GM12878 (cell line): ENCODE data around the gene CDC16. TPM values are rescaled to one million over a fixed set of nuclear protein-coding genes. Genes with fewer than 3 reads are reported as not detected.

Source experiments
- ATAC-seq: fragments of 200-7000 bp; cut with Tn5 transposase; 3 replicates; pipeline ENCODE4 v1.9.1; 2020; ENCODE audit warnings: mild to moderate bottlenecking, moderate library complexity
- BruUV-seq: library from RNA; stranded (reverse); fragments of 400-500 nt; replicated peaks from 2 replicates; lab custom pipeline; 2021; lab: Mats Ljungman, UMichigan
- CTCF ChIA-PET: fragments of 300-600 bp; sonication (Branson Sonifier 250); formaldehyde crosslinking; extraction: SDS; loops from one replicate; lab custom pipeline; 2021; ENCODE audit warnings: inconsistent platforms; lab: Yijun Ruan, JAX
- POLR2A ChIA-PET: fragments of 350-600 bp; formaldehyde crosslinking; extraction: SDS; loops from one replicate; lab custom pipeline; 2021; ENCODE audit warnings: inconsistent platforms; lab: Charles Lee
- RAD21 ChIA-PET: fragments of 300-600 bp; sonication (Branson Sonifier 250); formaldehyde crosslinking; loops from one replicate; lab custom pipeline; 2023; ENCODE audit warnings: antibody characterized with exemption; ENCODE audit not compliant: unreplicated experiment; lab: Charles Lee
- SMC1A ChIA-PET: fragments of 300-600 bp; sonication (Branson Sonifier 250); formaldehyde crosslinking; loops from one replicate; lab custom pipeline; 2023; ENCODE audit not compliant: unreplicated experiment, uncharacterized antibody; lab: Charles Lee
- DNase-seq: peaks from one replicate; pipeline ENCODE4 v3.0.0-alpha.2; 2011; ENCODE audit warnings: low read depth, low spot score
- FAIRE-seq: peaks from 3 replicates; lab custom pipeline; 2011; peaks lifted over from hg19 to GRCh38; lab: Jason Lieb, UNC
- H2AFZ ChIP-seq: 2 replicates; pipeline ENCODE4 v1.6.0; 2011; ENCODE audit warnings: low read depth, low read length, control low read depth; ENCODE audit not compliant: control insufficient read depth
- H3K27ac ChIP-seq: 2 replicates; pipeline ENCODE4 v1.5.1; 2011; ENCODE audit warnings: control low read depth; ENCODE audit not compliant: control insufficient read depth, insufficient read depth
- H3K27me3 ChIP-seq, 2 experiments: replicated peaks in 1 of 2; 2 replicates each; pipeline versions ENCODE4 v1.6.0 to v1.6.1; 2011; ENCODE audit warnings: low read length in 1 of 2; ENCODE audit not compliant: control insufficient read depth in 2 of 2, insufficient read depth in 2 of 2
- H3K36me3 ChIP-seq, 2 experiments: 2 replicates each; pipeline ENCODE4 v1.5.1; 2011; ENCODE audit warnings: low read length in 1 of 2; ENCODE audit not compliant: control insufficient read depth in 2 of 2, insufficient read depth in 2 of 2
- H3K4me1 ChIP-seq: 2 replicates; pipeline ENCODE4 v1.6.1; 2011; ENCODE audit warnings: mild to moderate bottlenecking, low read length, moderate library complexity, mixed read lengths; ENCODE audit not compliant: control insufficient read depth, insufficient read depth
- H3K4me2 ChIP-seq: 2 replicates; pipeline ENCODE4 v1.6.0; 2011; ENCODE audit warnings: control low read depth; ENCODE audit not compliant: control insufficient read depth, insufficient read depth
- H3K4me3 ChIP-seq: fragments of 200-600 bp; sonication (generic); 2 replicates; pipeline ENCODE4 v1.5.1; 2016
- H3K79me2 ChIP-seq: 2 replicates; pipeline ENCODE4 v1.6.0; 2011; ENCODE audit warnings: low read length; ENCODE audit not compliant: control insufficient read depth, insufficient read depth
- H3K9ac ChIP-seq: 2 replicates; pipeline ENCODE4 v1.8.0; 2011; ENCODE audit warnings: low read length, control low read depth, mixed read lengths; ENCODE audit not compliant: control insufficient read depth, insufficient read depth
- H3K9me3 ChIP-seq: replicated peaks from 3 replicates; pipeline ENCODE4 v1.5.1; 2011; ENCODE audit warnings: mild to moderate bottlenecking, low read length; ENCODE audit not compliant: control insufficient read depth, insufficient read depth
- H4K20me1 ChIP-seq: 2 replicates; pipeline ENCODE4 v1.6.0; 2011; ENCODE audit not compliant: control insufficient read depth, insufficient read depth
- CREM ChIP-seq: IDR thresholded peaks from 2 replicates; pipeline ENCODE4 v1.6.1; 2014; ENCODE audit warnings: antibody characterized with exemption, low read depth
- EED ChIP-seq: sonication (generic); IDR thresholded peaks from 2 replicates; pipeline ENCODE4 v1.6.1; 2016; ENCODE audit warnings: antibody characterized with exemption, low read depth
- IKZF1 ChIP-seq: fragments of 450-650 bp; conservative IDR thresholded peaks from 2 replicates; pipeline ENCODE4 v1.6.1; 2017; ENCODE audit warnings: antibody characterized with exemption, mild to moderate bottlenecking
- IRF5 ChIP-seq: fragments of 450-650 bp; IDR thresholded peaks from 2 replicates; pipeline ENCODE4 v1.6.1; 2017; ENCODE audit warnings: borderline replicate concordance
- MEF2B ChIP-seq: fragments of 450-650 bp; IDR thresholded peaks from 2 replicates; pipeline ENCODE4 v1.6.1; 2018; ENCODE audit warnings: mild to moderate bottlenecking, moderate library complexity; ENCODE audit not compliant: partially characterized antibody, poor library complexity, severe bottlenecking
- MXI1 ChIP-seq: fragments of 150-350 bp; IDR thresholded peaks from 2 replicates; pipeline ENCODE4 v1.6.1; 2011; ENCODE audit warnings: low read depth, mild to moderate bottlenecking, inconsistent platforms, low read length, improper control_type of control experiment
- MYB ChIP-seq: fragments of 150-350 bp; IDR thresholded peaks from 2 replicates; pipeline ENCODE4 v1.6.1; 2014; ENCODE audit warnings: mild to moderate bottlenecking, low read depth, low read length, borderline replicate concordance
- NBN ChIP-seq: fragments of 450-650 bp; IDR thresholded peaks from 2 replicates; pipeline ENCODE4 v1.6.1; 2016
- NKRF ChIP-seq: fragments of 450-650 bp; conservative IDR thresholded peaks from 2 replicates; pipeline ENCODE4 v1.6.1; 2017; ENCODE audit warnings: mild to moderate bottlenecking, moderate library complexity
- POLR2AphosphoS2 ChIP-seq: IDR thresholded peaks from 2 replicates; pipeline ENCODE4 v1.6.1; 2011; ENCODE audit warnings: low read depth, mild to moderate bottlenecking, low read length, improper control_type of control experiment, moderate library complexity
- RELB ChIP-seq: fragments of 450-650 bp; IDR thresholded peaks from 2 replicates; pipeline ENCODE4 v1.6.1; 2017; ENCODE audit warnings: low read depth, mild to moderate bottlenecking, moderate library complexity
- RUNX3 ChIP-seq: IDR thresholded peaks from 2 replicates; pipeline ENCODE4 v1.6.1; 2012; ENCODE audit warnings: low read length, inconsistent platforms
- SPI1 ChIP-seq: IDR thresholded peaks from 2 replicates; pipeline ENCODE4 v1.6.1; 2011; ENCODE audit warnings: low read depth, mild to moderate bottlenecking, low read length, moderate library complexity, borderline replicate concordance; ENCODE audit not compliant: insufficient read depth
- ZNF24 ChIP-seq: fragments of 450-650 bp; IDR thresholded peaks from 2 replicates; pipeline ENCODE4 v1.6.1; 2017; ENCODE audit warnings: antibody characterized with exemption, mild to moderate bottlenecking
- WGBS: methylation state at CpG from one replicate; pipeline ENCODE4 v1.1.6; 2016; ENCODE audit warnings: low lambda C conversion rate; ENCODE audit not compliant: insufficient replicate concordance, insufficient coverage; ENCODE audit errors: missing lambda C conversion rate; 5-methylcytosine and 5-hydroxymethylcytosine counted together
- in situ Hi-C: fragments of 300-500 bp; cut with MboI; formaldehyde crosslinking; loops from 9 replicates; pipeline ENCODE4 v1.14.3; 2018; ENCODE audit warnings: mixed read lengths
- intact Hi-C: fragments of 100-400 bp; cut with micrococcal nuclease; formaldehyde crosslinking; loops from one replicate; pipeline ENCODE4 v1.14.2; 2022; ENCODE audit not compliant: unreplicated experiment
- polyA plus RNA-seq, 11 experiments: library from polyadenylated mRNA; depleted of rRNA in 4 of 11; unstranded in 6 of 11; stranded (reverse) in 5 of 11; fragments of >200 nt; fragmentation: Nextera tagmentation in 4 of 11; fragmentation: Illumina TruSeq in 1 of 11; extraction: Ambion mirVana in 4 of 11; extraction: Trizol in 1 of 11; gene quantifications; 1 replicate in 1 of 11; 2 replicates in 10 of 11; pipeline versions ENCODE4 v1.2.1 to v1.2.3, GENCODE V29; 2011 to 2016; ENCODE audit warnings: inconsistent platforms in 2 of 11, missing spikeins in 2 of 11, low read depth in 1 of 11
- total RNA-seq, 4 experiments: library from RNA; depleted of rRNA in 3 of 4; stranded (reverse); fragments of >200 nt in 3 of 4; fragmentation: Illumina TruSeq in 1 of 4; extraction: Trizol in 1 of 4; gene quantifications; 2 replicates each; pipeline versions ENCODE4 v1.2.1 to v1.2.3, GENCODE V29; 2013 to 2021

Gene CDC16
- total and polyA plus RNA-seq, 10 of the 15 experiments (the other 5 are each of a cell fraction or from before 2014, with no cell fraction given): 15.4 to 92.9 (median 31.4) TPM

DNA sequence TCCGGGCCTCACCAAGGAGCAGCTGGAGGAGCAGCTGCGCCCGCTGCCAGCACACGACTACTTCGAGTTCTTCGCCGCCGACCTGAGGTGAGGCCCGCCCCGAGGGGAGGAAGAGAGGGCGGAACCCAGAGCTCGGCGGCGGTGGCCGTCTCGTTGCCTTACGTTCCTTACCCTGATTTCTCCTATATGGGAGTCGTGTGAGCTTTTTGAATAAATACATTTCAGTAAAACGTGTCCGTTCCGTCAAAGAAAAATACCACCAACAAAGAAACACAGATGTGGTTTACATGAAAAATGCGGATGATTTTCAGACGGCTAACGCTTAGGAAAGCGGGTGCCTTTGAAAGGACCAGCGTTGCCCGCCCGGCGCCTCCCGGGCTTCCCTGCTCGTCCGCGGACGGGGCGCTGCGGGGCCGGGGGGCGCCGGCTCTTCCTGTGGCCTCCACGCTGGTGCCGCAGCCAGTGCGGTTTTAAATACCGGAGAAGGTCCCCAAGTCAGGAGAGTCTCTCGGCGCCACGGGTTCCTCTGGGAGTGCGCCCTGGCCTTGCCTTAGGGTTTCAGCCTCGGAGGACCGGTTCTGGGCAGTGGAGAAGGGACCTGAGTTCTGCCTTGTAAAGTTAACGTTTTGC, 47.5 kb downstream of the CDC16 start:
- H3K79me2 ChIP-seq: peaks cover 29% of the 10 kb centered on the region
- no peaks in the 10 kb centered on the region for H4K20me1 ChIP-seq
- intact Hi-C loops (no loop called here), in situ Hi-C loops (no loop called here)
- DNase-seq (peak; percentile 23), ATAC-seq (peak; percentile 72), FAIRE-seq (no peak)
- POLR2A ChIA-PET: interaction anchor here (1.0 to 4.0 kb wide), 6 partner anchors 17 to 58 kb away, joined by 3 to 39 read pairs (median 6); partner anchors contain the start of gene CHAMP1
- SMC1A ChIA-PET: interaction anchor here (0.8 to 2.5 kb wide), 3 partner anchors 9 to 38 kb away, joined by 3 to 27 read pairs (median 3); partner anchors contain the start of gene CHAMP1
- peak overlapping the region; percentile 57 for H2AFZ ChIP-seq
- H3K27me3 ChIP-seq: no peaks in the 10 kb centered on the region
- H3K9ac ChIP-seq: peak overlapping the region; percentile 88
- peak overlapping the region; percentile 88 for H3K4me3 ChIP-seq
- no peaks in the 10 kb centered on the region for H3K9me3 ChIP-seq
- H3K4me1 ChIP-seq: peaks cover 6% of the 10 kb centered on the region
- CTCF ChIA-PET: interaction anchor here (1.0 to 1.2 kb wide), 2 partner anchors 16 to 31 kb away, joined by 4 to 6 read pairs; no protein-coding TSS in a partner anchor
- BruUV-seq: no TSS peak
- peaks cover 2 to 11% of the 10 kb centered on the region in 2 experiments for H3K36me3 ChIP-seq
- H3K4me2 ChIP-seq: peak overlapping the region; percentile 31
- peak overlapping the region; percentile 97 for H3K27ac ChIP-seq
- WGBS: 1% methylated on average over 46 of the region's 50 CpGs
- RAD21 ChIA-PET: interaction anchor here (1.1 to 3.5 kb wide), 4 partner anchors 30 to 53 kb away, joined by 3 to 24 read pairs (median 6); partner anchors contain the start of gene CHAMP1
- peak; percentile 77; the same call in 1 of the 2 replicates for TF ChIP-seq IRF5
- no peak for TF ChIP-seq MXI1
- TF ChIP-seq CREM: 0 out of 2 replicates have a peak, but pooled peaks have one; percentile 29
- no peak for TF ChIP-seq SPI1
- peak; percentile 49 for TF ChIP-seq RUNX3
- TF ChIP-seq ZNF24: peak; percentile 58; the same call in 1 of the 2 replicates
- TF ChIP-seq NBN: peak; percentile 73; the same call in 1 of the 2 replicates
- 0 out of 2 replicates have a peak, but pooled peaks have one; percentile 12 for TF ChIP-seq EED
- peak; percentile 40 for TF ChIP-seq NKRF
- TF ChIP-seq MYB: 0 out of 2 replicates have a peak, but pooled peaks have one; percentile 42
- peak; percentile 41; the same call in 1 of the 2 replicates for TF ChIP-seq RELB
- TF ChIP-seq MEF2B: no peak
- peak; percentile 34 for TF ChIP-seq IKZF1
- peak; percentile 17; the same call in 1 of the 2 replicates for TF ChIP-seq POLR2AphosphoS2
